ENCODE results near the gene LILRA5.

- TF ChIP-seq CTCF (conservative IDR thresholded peaks at IDR 0.05) (no peak), ZFX (IDR thresholded peaks at IDR 0.05) (no peak)
Measured at GRCh38 chr19:54337858-54338230, 24.9 kb upstream of the LILRA5 start.

Data from C4-2B (cell line).